Stimulated activated CD8-positive, alpha-beta memory T cell treated with anti-CD3 and anti-CD28 coated beads, Interleukin-2, amount 100 ng/mL, for 48 hours (primary cell): ENCODE measurements around the gene C2orf81.
A peak's percentile ranks its signal among the peaks of the same experiment; 100 is the strongest.
"Not testable (repeated sequence)": the region's sequence is repeated elsewhere in the genome, so short reads cannot be mapped to it uniquely, and the experiment has no call there.

ENCODE experiments used
- DNase-seq, 2 donors: peaks; one replicate each; pipeline ENCODE4 v3.0.0-alpha.2; 2020; ENCODE audit warnings: low read depth in 2 of 2

C2orf81 gene

GRCh38 chr2:74421221-74421870 is at the start of gene C2orf81, which contains the start of gene WDR54:
Gene C2orf81 (minus strand): TSS chr2:74421619. CDS start chr2:74421560, 59 bp downstream.
Gene WDR54 (plus strand): TSS chr2:74421730. CDS start chr2:74422154, 424 bp downstream.
- peak; percentile 92 to 95 for DNase-seq

GRCh38 chr2:74470742-74471141 is 49.3 kb upstream of the C2orf81 start:
- not testable (repeated sequence) for DNase-seq

- no peak for DNase-seq
Observed at GRCh38 chr2:74464406-74464805, 43.0 kb upstream of the C2orf81 start.

GRCh38 chr2:74462786-74463105 is 41.3 kb upstream of the C2orf81 start:
- DNase-seq, result no peak

- DNase-seq, result no peak
Observed at GRCh38 chr2:74462054-74462785, 40.8 kb upstream of the C2orf81 start.

GRCh38 chr2:74461187-74462053 is 40.0 kb upstream of the C2orf81 start:
- no peak for DNase-seq

- not testable (repeated sequence) for DNase-seq
Observed at GRCh38 chr2:74460187-74460586, 38.8 kb upstream of the C2orf81 start.

- DNase-seq, result not testable (repeated sequence)
Observed at GRCh38 chr2:74459503-74460118, 38.2 kb upstream of the C2orf81 start.

GRCh38 chr2:74458938-74459363 is 37.5 kb upstream of the C2orf81 start:
- DNase-seq, result no peak

- DNase-seq, result peak; percentile 92 to 96
Observed at GRCh38 chr2:74458132-74458937, 36.9 kb upstream of the C2orf81 start, which contains the start of gene WBP1. Gene WBP1 (plus strand): TSS chr2:74458438. CDS start chr2:74458603, 165 bp downstream.

- peak; percentile 75 to 82 for DNase-seq
Observed at GRCh38 chr2:74457549-74458131, 36.2 kb upstream of the C2orf81 start.

GRCh38 chr2:74457129-74457548 is 35.7 kb upstream of the C2orf81 start:
- no peak for DNase-seq

GRCh38 chr2:74454654-74455511 is 33.5 kb upstream of the C2orf81 start, which contains the start of gene INO80B:
Gene INO80B (plus strand): TSS chr2:74455087. CDS start chr2:74455117, 30 bp downstream.
- peak; percentile 88 to 96 for DNase-seq

GRCh38 chr2:74450570-74451190 is 29.3 kb upstream of the C2orf81 start:
- no peak for DNase-seq

GRCh38 chr2:74448771-74449170 is 27.4 kb upstream of the C2orf81 start:
- DNase-seq, result no peak

GRCh38 chr2:74447230-74447999 is 26.0 kb upstream of the C2orf81 start:
- DNase-seq, result no peak

- no peak for DNase-seq
Observed at GRCh38 chr2:74444498-74445318, 23.3 kb upstream of the C2orf81 start.
